WTC11 (cell line): ENCODE results near the gene NEDD4L. TPM values are rescaled to one million over a fixed set of nuclear protein-coding genes. Genes with fewer than 3 reads are reported as not detected.
A peak's percentile ranks its signal among the peaks of the same experiment; 100 is the strongest.

Source experiments
- ATAC-seq: fragments of 200-7000 bp; cut with Tn5 transposase; 2 replicates; pipeline ENCODE4 v1.10.0; 2021; ENCODE audit warnings: mild to moderate bottlenecking, moderate library complexity
- CTCF ChIA-PET: fragments of 300-600 bp; sonication (Branson Sonifier 250); formaldehyde crosslinking; loops from one replicate; lab custom pipeline; 2021; ENCODE audit warnings: antibody characterized with exemption; lab: Charles Lee
- POLR2A ChIA-PET: fragments of 350-600 bp; sonication (Branson Sonifier 250); formaldehyde crosslinking; loops from one replicate; lab custom pipeline; 2021; ENCODE audit warnings: antibody characterized with exemption; lab: Charles Lee
- DNase-seq: peaks from one replicate; pipeline ENCODE4 v3.0.0; 2021; ENCODE audit warnings: low spot score
- H3K27ac Mint-ChIP-seq: 2 replicates; pipeline ENCODE4 v1.8.0; 2021; ENCODE audit warnings: mixed read lengths
- H3K27me3 Mint-ChIP-seq: 2 replicates; pipeline ENCODE4 v1.8.0; 2021; ENCODE audit warnings: low read depth, mild to moderate bottlenecking, moderate library complexity, mixed read lengths
- H3K36me3 Mint-ChIP-seq: 2 replicates; pipeline ENCODE4 v1.8.0; 2021; ENCODE audit warnings: mixed read lengths
- H3K4me1 Mint-ChIP-seq: 2 replicates; pipeline ENCODE4 v1.8.0; 2022; ENCODE audit warnings: mixed read lengths
- H3K4me3 Mint-ChIP-seq: 2 replicates; pipeline ENCODE4 v1.8.0; 2021; ENCODE audit warnings: mild to moderate bottlenecking, moderate library complexity, mixed read lengths
- H3K9me3 Mint-ChIP-seq: 2 replicates; pipeline ENCODE4 v1.8.0; 2021; ENCODE audit warnings: mixed read lengths
- CBFB ChIP-seq: sonication (generic); formaldehyde crosslinking; IDR thresholded peaks from 2 replicates; pipeline ENCODE4 v1.8.1; 2022; ENCODE audit warnings: mild to moderate bottlenecking, low read depth, missing genetic modification reagents
- CREM ChIP-seq: sonication (generic); formaldehyde crosslinking; IDR thresholded peaks from 2 replicates; pipeline ENCODE4 v1.8.1; 2022; ENCODE audit warnings: mild to moderate bottlenecking, missing genetic modification reagents, moderate library complexity
- FOXP1 ChIP-seq: sonication (generic); formaldehyde crosslinking; IDR thresholded peaks from 2 replicates; pipeline ENCODE4 v1.8.0; 2022; ENCODE audit warnings: missing genetic modification reagents, mild to moderate bottlenecking, moderate library complexity, borderline replicate concordance
- GTF2I ChIP-seq: fragments of 250-450 bp; sonication (Bioruptor Pico); conservative IDR thresholded peaks from 2 replicates; pipeline ENCODE4 v1.4.0; 2021; ENCODE audit warnings: mild to moderate bottlenecking
- IRF2 ChIP-seq: sonication (generic); formaldehyde crosslinking; IDR thresholded peaks from 2 replicates; pipeline ENCODE4 v1.8.0; 2022; ENCODE audit warnings: low read depth, missing genetic modification reagents, borderline replicate concordance
- NFATC4 ChIP-seq: fragments of 250-450 bp; sonication (Bioruptor Pico); IDR thresholded peaks from 2 replicates; pipeline ENCODE4 v1.9.0; 2021; ENCODE audit warnings: mild to moderate bottlenecking
- OVOL2 ChIP-seq: fragments of 250-450 bp; sonication (Bioruptor Pico); IDR thresholded peaks from 2 replicates; pipeline ENCODE4 v1.9.0; 2021; ENCODE audit warnings: mild to moderate bottlenecking, borderline replicate concordance
- SMAD3 ChIP-seq: sonication (generic); formaldehyde crosslinking; IDR thresholded peaks from 2 replicates; pipeline ENCODE4 v1.8.0; 2022; ENCODE audit warnings: missing genetic modification reagents, mild to moderate bottlenecking, borderline replicate concordance
- SP1 ChIP-seq: sonication (generic); formaldehyde crosslinking; conservative IDR thresholded peaks from 2 replicates; pipeline ENCODE4 v1.8.1; 2022; ENCODE audit warnings: missing genetic modification reagents
- TP53 ChIP-seq: sonication (generic); formaldehyde crosslinking; IDR thresholded peaks from 2 replicates; pipeline ENCODE4 v1.8.1; 2023; ENCODE audit warnings: mild to moderate bottlenecking, missing genetic modification reagents
- ZNF121 ChIP-seq: sonication (generic); formaldehyde crosslinking; IDR thresholded peaks from 2 replicates; pipeline ENCODE4 v1.8.0; 2023; ENCODE audit warnings: missing genetic modification reagents
- ZNF138 ChIP-seq: sonication (generic); formaldehyde crosslinking; conservative IDR thresholded peaks from 2 replicates; pipeline ENCODE4 v1.8.1; 2022; ENCODE audit warnings: mild to moderate bottlenecking, moderate library complexity, missing genetic modification reagents
- total RNA-seq: library from RNA; stranded (reverse); gene quantifications from 3 replicates; pipeline ENCODE4 v1.2.3, GENCODE V29; 2021
- TF ChIP-seq, protein P1 (sequence below): sonication (generic); formaldehyde crosslinking; IDR thresholded peaks from 2 replicates; pipeline ENCODE4 v1.8.0; 2022; ENCODE audit warnings: mild to moderate bottlenecking, missing genetic modification reagents
- TF ChIP-seq, protein P2 (sequence below): sonication (generic); formaldehyde crosslinking; IDR thresholded peaks from 2 replicates; pipeline ENCODE4 v1.8.0; 2023; ENCODE audit warnings: mild to moderate bottlenecking, missing genetic modification reagents
- TF ChIP-seq, protein P3 (sequence below): fragments of 250-450 bp; sonication (Bioruptor Pico); IDR thresholded peaks from 2 replicates; pipeline ENCODE4 v1.9.0; 2021; ENCODE audit warnings: moderate library complexity, mild to moderate bottlenecking, inconsistent platforms, borderline replicate concordance
- TF ChIP-seq, protein P4 (sequence below): sonication (generic); formaldehyde crosslinking; IDR thresholded peaks from 2 replicates; pipeline ENCODE4 v1.8.0; 2023; ENCODE audit warnings: missing genetic modification reagents

Gene NEDD4L
- total RNA-seq, 1 experiment from 2014 or later: 88.0 TPM

DNA sequence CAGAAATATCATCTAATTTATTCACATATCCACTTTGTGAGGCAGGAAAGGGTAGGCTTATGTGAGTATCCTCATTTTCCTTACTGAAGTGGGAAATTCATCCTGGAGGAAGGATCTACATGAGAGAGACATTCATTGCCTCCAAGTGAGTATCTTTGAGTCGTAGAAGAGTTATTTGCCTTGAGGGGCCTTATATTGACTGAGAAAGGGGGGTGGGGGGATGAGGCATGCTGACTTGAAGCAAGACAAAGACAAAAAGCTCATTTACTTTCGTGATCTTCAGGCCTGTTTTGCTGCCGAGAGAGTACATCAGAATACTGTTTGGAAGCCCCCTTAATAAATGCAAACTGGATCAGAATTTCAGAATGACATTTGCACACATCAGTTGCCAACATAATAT, 17.6 kb upstream of the NEDD4L start (continued):
- TF ChIP-seq ZNF138 (CRISPR knock-in tag): no peak
- TF ChIP-seq, protein P1, sequence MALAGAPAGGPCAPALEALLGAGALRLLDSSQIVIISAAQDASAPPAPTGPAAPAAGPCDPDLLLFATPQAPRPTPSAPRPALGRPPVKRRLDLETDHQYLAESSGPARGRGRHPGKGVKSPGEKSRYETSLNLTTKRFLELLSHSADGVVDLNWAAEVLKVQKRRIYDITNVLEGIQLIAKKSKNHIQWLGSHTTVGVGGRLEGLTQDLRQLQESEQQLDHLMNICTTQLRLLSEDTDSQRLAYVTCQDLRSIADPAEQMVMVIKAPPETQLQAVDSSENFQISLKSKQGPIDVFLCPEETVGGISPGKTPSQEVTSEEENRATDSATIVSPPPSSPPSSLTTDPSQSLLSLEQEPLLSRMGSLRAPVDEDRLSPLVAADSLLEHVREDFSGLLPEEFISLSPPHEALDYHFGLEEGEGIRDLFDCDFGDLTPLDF (CRISPR knock-in tag): no peak
- TF ChIP-seq, protein P2, sequence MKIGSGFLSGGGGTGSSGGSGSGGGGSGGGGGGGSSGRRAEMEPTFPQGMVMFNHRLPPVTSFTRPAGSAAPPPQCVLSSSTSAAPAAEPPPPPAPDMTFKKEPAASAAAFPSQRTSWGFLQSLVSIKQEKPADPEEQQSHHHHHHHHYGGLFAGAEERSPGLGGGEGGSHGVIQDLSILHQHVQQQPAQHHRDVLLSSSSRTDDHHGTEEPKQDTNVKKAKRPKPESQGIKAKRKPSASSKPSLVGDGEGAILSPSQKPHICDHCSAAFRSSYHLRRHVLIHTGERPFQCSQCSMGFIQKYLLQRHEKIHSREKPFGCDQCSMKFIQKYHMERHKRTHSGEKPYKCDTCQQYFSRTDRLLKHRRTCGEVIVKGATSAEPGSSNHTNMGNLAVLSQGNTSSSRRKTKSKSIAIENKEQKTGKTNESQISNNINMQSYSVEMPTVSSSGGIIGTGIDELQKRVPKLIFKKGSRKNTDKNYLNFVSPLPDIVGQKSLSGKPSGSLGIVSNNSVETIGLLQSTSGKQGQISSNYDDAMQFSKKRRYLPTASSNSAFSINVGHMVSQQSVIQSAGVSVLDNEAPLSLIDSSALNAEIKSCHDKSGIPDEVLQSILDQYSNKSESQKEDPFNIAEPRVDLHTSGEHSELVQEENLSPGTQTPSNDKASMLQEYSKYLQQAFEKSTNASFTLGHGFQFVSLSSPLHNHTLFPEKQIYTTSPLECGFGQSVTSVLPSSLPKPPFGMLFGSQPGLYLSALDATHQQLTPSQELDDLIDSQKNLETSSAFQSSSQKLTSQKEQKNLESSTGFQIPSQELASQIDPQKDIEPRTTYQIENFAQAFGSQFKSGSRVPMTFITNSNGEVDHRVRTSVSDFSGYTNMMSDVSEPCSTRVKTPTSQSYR (CRISPR knock-in tag): no peak
- TF ChIP-seq, protein P3, sequence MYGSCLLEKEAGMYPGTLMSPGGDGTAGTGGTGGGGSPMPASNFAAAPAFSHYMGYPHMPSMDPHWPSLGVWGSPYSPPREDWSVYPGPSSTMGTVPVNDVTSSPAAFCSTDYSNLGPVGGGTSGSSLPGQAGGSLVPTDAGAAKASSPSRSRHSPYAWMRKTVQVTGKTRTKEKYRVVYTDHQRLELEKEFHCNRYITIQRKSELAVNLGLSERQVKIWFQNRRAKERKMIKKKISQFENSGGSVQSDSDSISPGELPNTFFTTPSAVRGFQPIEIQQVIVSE: no peak
- TF ChIP-seq IRF2 (CRISPR knock-in tag): no peak
- no peak for TF ChIP-seq NFATC4 (CRISPR knock-in tag)
- TF ChIP-seq OVOL2 (CRISPR knock-in tag): no peak
- TF ChIP-seq, protein P4, sequence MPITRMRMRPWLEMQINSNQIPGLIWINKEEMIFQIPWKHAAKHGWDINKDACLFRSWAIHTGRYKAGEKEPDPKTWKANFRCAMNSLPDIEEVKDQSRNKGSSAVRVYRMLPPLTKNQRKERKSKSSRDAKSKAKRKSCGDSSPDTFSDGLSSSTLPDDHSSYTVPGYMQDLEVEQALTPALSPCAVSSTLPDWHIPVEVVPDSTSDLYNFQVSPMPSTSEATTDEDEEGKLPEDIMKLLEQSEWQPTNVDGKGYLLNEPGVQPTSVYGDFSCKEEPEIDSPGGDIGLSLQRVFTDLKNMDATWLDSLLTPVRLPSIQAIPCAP (CRISPR knock-in tag): no peak

DNA sequence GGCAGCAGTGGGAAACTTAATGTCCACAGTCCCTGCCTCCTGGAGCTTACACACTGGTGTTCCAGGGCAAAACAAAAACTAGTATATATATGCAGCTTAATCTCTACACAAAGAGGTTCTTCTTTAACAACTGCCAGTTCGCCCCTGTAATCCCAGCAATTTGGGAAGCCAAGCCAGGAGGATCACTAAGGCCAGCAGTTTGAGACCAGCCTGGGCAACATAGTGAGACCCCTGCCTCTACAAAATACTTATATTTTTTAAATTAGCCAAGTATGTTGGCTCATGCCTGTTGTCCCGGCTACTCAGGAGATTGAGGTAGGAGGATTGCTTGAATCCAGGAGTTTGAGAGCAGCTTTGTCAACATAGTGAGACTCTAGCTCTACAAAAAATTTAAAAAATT, 17.2 kb upstream of the NEDD4L start:
- Mint-ChIP-seq H3K27ac (no peak overlapping the region), H3K4me3 (no peak overlapping the region), H3K27me3 (no peaks in the 10 kb centered on the region), H3K36me3 (no peaks in the 10 kb centered on the region), H3K9me3 (no peaks in the 10 kb centered on the region), H3K4me1 (peaks cover 12% of the 10 kb centered on the region)
- TF ChIP-seq GTF2I (CRISPR knock-in tag): 0 out of 2 replicates have a peak, but pooled peaks have one; percentile 38
- peak; percentile 65; the same call in 1 of the 2 replicates for TF ChIP-seq ZNF121 (CRISPR knock-in tag)
- no peak for TF ChIP-seq TP53
- ATAC-seq (no peak), DNase-seq (no peak)
- POLR2A ChIA-PET: no interaction called here
- CTCF ChIA-PET: interaction anchor here (0.6 to 1.9 kb wide), 2 partner anchors 16 to 207 kb away, joined by 3 to 6 read pairs; partner anchors contain the start of gene NEDD4L

DNA sequence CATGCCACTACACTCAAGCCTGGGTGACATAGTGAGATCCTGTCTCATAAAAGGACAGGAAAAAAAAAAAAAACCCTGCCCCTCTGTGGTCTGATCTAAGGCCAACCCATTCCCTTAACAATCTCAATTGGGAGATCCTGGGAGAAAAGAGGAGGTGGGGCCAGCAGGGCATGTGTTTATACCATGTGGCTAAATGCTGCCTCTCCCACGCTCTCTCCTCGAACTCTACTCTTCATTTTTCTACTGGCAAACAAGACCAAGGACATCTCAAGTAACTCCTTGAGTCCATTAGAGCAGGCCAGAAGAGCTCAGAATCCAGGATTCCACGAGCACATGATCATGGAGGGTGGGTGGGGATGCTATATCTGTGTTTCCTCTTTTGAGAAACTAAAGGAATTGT, 16.7 kb upstream of the NEDD4L start:
- no peak for TF ChIP-seq FOXP1 (CRISPR knock-in tag)
- TF ChIP-seq SP1 (CRISPR knock-in tag): no peak
- no peak for TF ChIP-seq SMAD3 (CRISPR knock-in tag)
- TF ChIP-seq CBFB (CRISPR knock-in tag): no peak
- TF ChIP-seq CREM (CRISPR knock-in tag): no peak
- H3K9me3 Mint-ChIP-seq: no peaks in the 10 kb centered on the region
- POLR2A ChIA-PET: no interaction called here
- ATAC-seq (no peak), DNase-seq (no peak)
- H3K4me1 Mint-ChIP-seq: peaks cover 12% of the 10 kb centered on the region
- no peaks in the 10 kb centered on the region for H3K36me3 Mint-ChIP-seq
- no peaks in the 10 kb centered on the region for H3K27me3 Mint-ChIP-seq
- CTCF ChIA-PET: interaction anchor here (1.9 kb wide), 1 partner anchor 16 kb away, joined by 6 read pairs; the partner anchor contains the start of gene NEDD4L
- H3K27ac Mint-ChIP-seq: no peak overlapping the region
- no peak overlapping the region for H3K4me3 Mint-ChIP-seq
